Measurements from ENCODE around the gene AK3.
A peak's percentile ranks its signal among the peaks of the same experiment; 100 is the strongest.
"Not testable (repeated sequence)": the region's sequence is repeated elsewhere in the genome, so short reads cannot be mapped to it uniquely, and the experiment has no call there.

The AK3 gene

GRCh38 chr9:4666042-4666699, 74.8 kb downstream of the AK3 start, which contains the start of gene SPATA6L:
TSS of gene SPATA6L (minus strand) at chr9:4666480. CDS start at chr9:4666250, 230 bp downstream.
- DNase-seq (ENCODE audit: low spot score), result peak; percentile 73

- DNase-seq (ENCODE audit: low spot score), result peak; percentile 36
These were observed 75.6 kb downstream of the AK3 start for GRCh38 chr9:4665357-4665756.

GRCh38 chr9:4663956-4664355, 77.0 kb downstream of the AK3 start:
- DNase-seq (ENCODE audit: low spot score), result no peak

GRCh38 chr9:4662989-4663792, 77.8 kb downstream of the AK3 start:
- DNase-seq (ENCODE audit: low spot score), result no peak

- peak; percentile 93 for DNase-seq (ENCODE audit: low spot score)
These were observed 78.7 kb downstream of the AK3 start, which contains the start of gene PLPP6 for GRCh38 chr9:4662108-4662988. TSS of gene PLPP6 (plus strand) at chr9:4662294. CDS start at chr9:4662376, 82 bp downstream.

GRCh38 chr9:4661611-4662010, 79.4 kb downstream of the AK3 start:
- no peak for DNase-seq (ENCODE audit: low spot score)

GRCh38 chr9:4661165-4661564, 79.8 kb downstream of the AK3 start:
- peak; percentile 21 for DNase-seq (ENCODE audit: low spot score)

GRCh38 chr9:4660665-4661064, 80.3 kb downstream of the AK3 start:
- DNase-seq (ENCODE audit: low spot score), result not testable (repeated sequence)
